ENCODE results near the gene GART. TPM values are rescaled to one million over a fixed set of nuclear protein-coding genes. Genes with fewer than 3 reads are reported as not detected.
"Not testable (repeated sequence)": the region's sequence is repeated elsewhere in the genome, so short reads cannot be mapped to it uniquely, and the experiment has no call there.

GART gene
- total RNA-seq, 1 experiment from 2014 or later, result 162 TPM

DNA sequence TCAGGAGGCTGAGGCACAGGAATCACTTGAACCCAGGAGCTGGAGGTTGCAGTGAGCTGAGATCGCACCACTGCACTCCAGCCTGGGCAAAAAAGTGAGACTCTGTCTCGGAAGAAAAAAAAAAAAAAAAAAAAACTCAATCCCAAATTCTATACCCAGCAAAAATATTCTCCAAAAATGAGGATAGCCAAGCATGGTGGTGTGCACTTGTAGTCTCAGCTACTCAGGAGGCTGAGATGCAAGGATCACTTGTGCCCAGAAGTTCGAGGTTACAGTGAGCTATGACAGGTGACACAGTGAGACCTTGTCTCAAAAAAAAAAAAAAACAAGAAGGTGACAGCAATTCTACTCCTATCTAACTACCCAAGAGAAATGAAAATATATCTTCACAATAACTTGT is 68.6 kb downstream of the GART start:
- DNase-seq (ENCODE audit: low read depth), result no peak

DNA sequence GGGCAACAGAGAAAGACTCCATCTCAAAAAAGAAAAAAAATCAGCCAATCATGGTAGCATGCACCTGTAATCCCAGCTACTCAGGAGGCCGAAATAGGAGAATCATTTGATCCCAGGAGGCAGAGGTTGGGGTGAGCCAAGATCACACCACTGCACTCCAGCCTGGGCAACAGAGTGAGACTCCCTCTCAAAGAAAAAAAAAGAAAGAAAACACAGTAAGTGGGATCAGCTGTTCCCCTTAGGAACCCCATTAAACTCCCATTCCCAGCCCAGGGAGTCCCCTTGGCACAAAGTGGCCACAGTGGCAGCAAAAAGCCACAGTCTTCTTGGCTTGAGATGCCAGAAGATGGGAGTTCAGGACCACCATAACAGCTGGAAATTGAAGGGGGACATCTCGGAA is 71.2 kb downstream of the GART start:
- no peak for DNase-seq (ENCODE audit: low read depth)

- DNase-seq (ENCODE audit: low read depth), result not testable (repeated sequence)
These were observed 72.7 kb downstream of the GART start for GRCh38 chr21:33469183-33469582.

DNA sequence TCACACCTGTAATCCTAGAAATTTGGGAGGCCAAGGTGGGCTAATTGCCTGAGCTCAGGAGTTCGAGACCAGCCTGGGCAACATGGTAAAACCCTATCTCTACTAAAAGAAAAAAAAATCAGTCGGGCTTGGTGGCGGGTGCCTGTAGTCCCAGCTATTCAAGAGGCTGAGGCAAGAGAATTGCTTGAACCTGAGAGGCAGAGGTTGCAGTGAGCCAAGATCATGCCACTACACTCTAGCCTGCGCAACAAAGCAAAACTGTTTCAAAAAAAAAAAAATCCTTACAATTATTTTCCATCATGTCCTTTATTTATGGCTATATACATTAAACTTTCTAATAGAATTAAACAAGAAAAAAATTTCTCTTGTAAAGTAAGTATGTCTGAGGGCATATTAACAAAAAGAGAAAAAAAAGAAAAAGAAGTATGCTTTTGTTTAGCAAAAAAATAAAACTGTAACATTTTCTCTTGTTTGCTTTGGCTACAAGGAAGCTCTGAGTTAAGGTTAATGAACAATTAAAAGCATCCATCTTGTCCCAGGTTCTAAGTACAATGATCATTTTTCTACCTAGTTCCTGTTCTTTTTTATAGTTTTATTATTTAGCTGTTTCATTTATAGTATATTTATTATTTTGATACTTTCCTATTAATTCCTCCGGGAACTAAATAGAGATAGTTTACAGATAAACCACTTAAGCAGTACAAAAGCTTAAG is 80.2 kb downstream of the GART start:
- no peak for DNase-seq (ENCODE audit: low read depth)

DNA sequence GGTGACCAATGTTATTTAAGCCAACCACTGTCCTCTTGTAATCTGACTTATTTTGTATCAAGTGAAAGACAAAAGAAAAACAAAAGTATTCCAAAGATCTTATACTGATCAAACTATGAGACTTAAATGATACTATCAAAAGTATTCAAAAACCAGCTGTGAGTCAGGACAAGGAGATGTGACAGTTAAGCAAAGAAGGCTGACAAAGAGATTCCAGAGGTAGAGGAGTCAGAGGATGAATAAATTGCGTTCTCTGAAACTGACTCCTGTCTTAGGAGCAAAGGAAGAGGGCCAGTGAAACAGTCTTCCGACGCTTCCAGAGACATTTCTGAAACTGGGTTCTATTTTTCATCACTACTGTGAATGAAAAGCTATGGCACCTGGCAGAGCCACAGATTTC is 83.1 kb downstream of the GART start:
- DNase-seq (ENCODE audit: low read depth), result no peak

GRCh38 chr21:33455686-33456446 is 86.1 kb downstream of the GART start:
- no peak for DNase-seq (ENCODE audit: low read depth)

Other genes with a start within 250 kb of the GART start
- gene IFNAR1, start 217.1 kb downstream of the GART start, total RNA-seq (2014; rRNA removed; shearing (Covaris generic)), result 9.6 and 11.1 TPM in 2 replicates
- gene IFNGR2, start 138.7 kb downstream of the GART start, total RNA-seq (2014; rRNA removed; shearing (Covaris generic)), result 36.8 and 47.2 TPM in 2 replicates
- gene TMEM50B, start 62.1 kb downstream of the GART start, total RNA-seq (2014; rRNA removed; shearing (Covaris generic)), result 12.0 and 14.5 TPM in 2 replicates
- 0.68 TPM in 1 of 2 replicates, not detected in the other for gene DNAJC28, start 50.4 kb downstream of the GART start, total RNA-seq (2014; rRNA removed; shearing (Covaris generic))
- gene SON, start 921 bp upstream of the GART start, total RNA-seq (2014; rRNA removed; shearing (Covaris generic)), result 107 and 164 TPM in 2 replicates
- gene DONSON, start 46.6 kb upstream of the GART start, total RNA-seq (2014; rRNA removed; shearing (Covaris generic)), result 26.8 and 32.9 TPM in 2 replicates
- 8.1 and 23.2 TPM in 2 replicates for gene CRYZL1, start 99.6 kb upstream of the GART start, total RNA-seq (2014; rRNA removed; shearing (Covaris generic))
- 25.9 and 29.2 TPM in 2 replicates for gene ITSN1, start 100.4 kb upstream of the GART start, total RNA-seq (2014; rRNA removed; shearing (Covaris generic))